ENCODE measurements around the gene PMF1.

PMF1 gene

GRCh38 chr1:156193208-156193487 is 19.7 kb upstream of the PMF1 start:
- FAIRE-seq = no peak
- no peak for DNase-seq (ENCODE audit: insufficient read length, low spot score)
- no peak for TF ChIP-seq CTCF (IDR thresholded peaks at IDR 0.05; ENCODE audit: insufficient read depth, missing control alignments)

GRCh38 chr1:156193488-156194299 is 19.1 kb upstream of the PMF1 start, which contains the start of gene SLC25A44:
Gene SLC25A44, plus strand, starts transcription at chr1:156194104. Its CDS starts 5,744 bp downstream, at chr1:156199848.
- peak; percentile 31 for TF ChIP-seq CTCF (IDR thresholded peaks at IDR 0.05; ENCODE audit: insufficient read depth, missing control alignments)
- peak; percentile 92 for DNase-seq (ENCODE audit: insufficient read length, low spot score)
- peak; percentile 96 for FAIRE-seq

GRCh38 chr1:156194300-156194652 is 18.5 kb upstream of the PMF1 start:
- TF ChIP-seq CTCF (IDR thresholded peaks at IDR 0.05; ENCODE audit: insufficient read depth, missing control alignments) = no peak
- DNase-seq (ENCODE audit: insufficient read length, low spot score) = peak; percentile 29
- FAIRE-seq = peak; percentile 11

- TF ChIP-seq CTCF (IDR thresholded peaks at IDR 0.05; ENCODE audit: insufficient read depth, missing control alignments) = no peak
- FAIRE-seq = no peak
- peak; percentile 7 for DNase-seq (ENCODE audit: insufficient read length, low spot score)
Observed at GRCh38 chr1:156195853-156196252, 17.0 kb upstream of the PMF1 start.

GRCh38 chr1:156196445-156196844 is 16.4 kb upstream of the PMF1 start:
- DNase-seq (ENCODE audit: insufficient read length, low spot score) = no peak
- no peak for FAIRE-seq
- no peak for TF ChIP-seq CTCF (IDR thresholded peaks at IDR 0.05; ENCODE audit: insufficient read depth, missing control alignments)

GRCh38 chr1:156198831-156199349 is 13.9 kb upstream of the PMF1 start:
- FAIRE-seq = no peak
- peak; percentile 1 for DNase-seq (ENCODE audit: insufficient read length, low spot score)
- no peak for TF ChIP-seq CTCF (IDR thresholded peaks at IDR 0.05; ENCODE audit: insufficient read depth, missing control alignments)

GRCh38 chr1:156200044-156200443 is 12.8 kb upstream of the PMF1 start:
- no peak for FAIRE-seq

More at GRCh38 chr1:156200044-156200443, 12.8 kb upstream of the PMF1 start:
- TF ChIP-seq CTCF (IDR thresholded peaks at IDR 0.05; ENCODE audit: insufficient read depth, missing control alignments) = no peak
- peak; percentile 5 for DNase-seq (ENCODE audit: insufficient read length, low spot score)
